GM18909 (cell line): ENCODE data around the gene CUX1.
"Not testable (repeated sequence)": the region's sequence is repeated elsewhere in the genome, so short reads cannot be mapped to it uniquely, and the experiment has no call there.

Experiments
- ATAC-seq: cut with Tn5 transposase; IDR thresholded peaks from one replicate; pipeline ENCODE4 v1.9.1; 2021; ENCODE audit warnings: mild to moderate bottlenecking; ENCODE audit not compliant: unreplicated experiment, poor library complexity

CUX1 gene

DNA sequence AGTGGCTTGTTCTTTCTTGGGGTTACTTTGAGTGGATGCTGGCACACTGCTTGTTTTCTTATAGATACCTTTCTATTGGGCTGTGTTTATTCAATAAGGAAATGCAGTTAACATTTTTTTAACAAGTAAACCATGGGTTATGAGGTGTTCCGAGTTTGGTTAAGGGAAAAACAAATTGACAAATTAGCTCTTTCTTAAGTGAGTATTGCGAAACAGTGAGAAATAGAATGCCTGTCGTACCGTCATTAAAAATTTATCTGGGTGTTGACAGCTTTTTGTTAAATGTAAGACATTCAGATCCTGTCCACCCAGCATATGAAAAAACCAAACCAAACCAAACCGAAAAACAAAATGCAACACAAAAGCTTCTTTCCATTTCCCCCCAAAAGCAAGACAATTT is 6.2 kb downstream of the CUX1 start:
- ATAC-seq, result no peak

DNA sequence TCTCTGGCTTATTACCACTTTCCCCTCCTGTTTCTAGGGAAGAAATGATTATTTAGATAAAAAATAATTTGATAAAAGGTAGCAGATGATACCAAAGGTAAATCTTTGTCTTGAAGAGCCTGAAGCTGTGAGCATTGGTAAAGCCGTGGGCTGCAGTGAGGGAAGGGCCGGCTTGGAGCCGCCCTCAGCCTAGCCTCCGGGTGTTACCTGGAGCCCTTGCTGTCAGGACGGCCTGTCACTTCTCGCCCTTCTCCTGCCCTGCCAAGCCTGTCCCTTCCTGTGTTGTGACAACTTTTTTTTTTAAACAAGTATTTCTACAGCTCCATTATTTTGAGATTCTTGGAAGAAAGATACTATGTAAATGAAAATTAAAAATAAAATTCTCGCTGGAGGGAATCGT is 7.0 kb downstream of the CUX1 start:
- no peak for ATAC-seq

DNA sequence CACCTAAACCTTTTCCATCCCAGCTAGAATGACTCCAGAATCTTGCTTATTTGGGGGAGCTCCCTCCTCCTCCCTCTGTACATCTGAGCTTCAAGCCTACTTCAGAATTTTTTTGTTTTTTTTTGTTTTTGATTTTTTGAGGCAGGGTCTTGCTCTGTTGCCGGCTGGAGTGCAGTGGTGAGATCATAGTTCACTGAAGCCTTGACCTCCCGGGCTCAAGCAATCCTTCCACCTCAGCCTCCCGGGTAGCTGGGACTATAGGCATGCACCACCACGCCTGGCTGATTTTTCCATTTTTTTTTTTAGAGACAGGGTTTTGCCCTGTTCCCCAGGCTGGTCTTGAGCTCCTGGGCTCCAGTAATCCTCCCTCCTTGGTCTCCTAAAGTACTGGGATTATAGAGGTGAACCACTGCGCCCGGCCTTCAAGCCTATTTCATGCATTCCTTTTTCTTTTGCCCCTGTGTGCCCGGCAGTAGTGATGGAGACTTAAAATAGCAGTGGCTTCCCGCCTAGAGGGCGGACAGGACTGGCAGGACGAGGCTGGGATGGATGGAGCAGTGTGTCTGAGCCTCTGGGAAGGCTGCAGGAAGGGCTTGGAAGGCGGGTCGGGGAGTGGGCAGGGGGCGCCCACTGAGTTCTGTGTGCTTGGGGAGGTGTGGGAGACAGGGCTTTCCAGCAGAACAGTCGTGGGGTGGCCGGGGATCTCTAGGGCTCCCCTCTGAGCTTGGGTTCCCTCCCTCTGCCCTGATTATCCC is 8.8 kb downstream of the CUX1 start:
- ATAC-seq, result no peak

DNA sequence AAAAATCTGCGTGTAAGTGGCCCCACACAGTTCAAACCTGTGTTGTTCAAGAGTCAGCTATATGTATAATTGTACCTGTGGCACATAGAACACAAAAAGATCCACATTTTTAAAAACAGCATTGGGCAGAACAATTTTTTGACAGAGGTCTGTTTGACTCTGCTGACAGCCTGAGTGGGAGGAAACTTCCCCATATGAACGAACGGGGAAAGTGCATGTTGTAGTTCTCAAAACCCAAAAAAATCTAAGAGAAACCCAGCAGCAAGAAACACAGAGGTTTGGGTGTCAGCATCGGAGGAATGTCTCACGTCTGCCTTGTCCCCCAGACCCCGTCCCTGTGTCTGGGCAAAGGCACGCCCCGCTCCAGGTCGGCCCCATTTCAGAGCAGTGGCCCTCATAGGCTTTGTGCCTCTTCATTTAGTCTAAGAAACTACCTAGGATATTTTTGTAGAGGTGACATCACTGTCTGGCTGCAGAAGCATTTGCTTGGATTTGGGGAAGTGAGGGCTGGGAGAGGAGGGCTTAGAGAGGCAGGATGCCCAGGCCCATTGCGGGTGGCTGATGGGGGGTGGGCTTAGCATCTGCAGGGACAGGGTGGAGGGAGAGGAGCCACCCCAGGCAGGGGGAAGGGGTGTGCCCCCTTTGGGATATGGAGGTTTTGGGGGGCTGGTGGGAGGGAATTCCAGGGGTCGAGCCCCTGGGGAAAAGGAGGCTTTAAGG is 11.0 kb downstream of the CUX1 start:
- ATAC-seq, result no peak

DNA sequence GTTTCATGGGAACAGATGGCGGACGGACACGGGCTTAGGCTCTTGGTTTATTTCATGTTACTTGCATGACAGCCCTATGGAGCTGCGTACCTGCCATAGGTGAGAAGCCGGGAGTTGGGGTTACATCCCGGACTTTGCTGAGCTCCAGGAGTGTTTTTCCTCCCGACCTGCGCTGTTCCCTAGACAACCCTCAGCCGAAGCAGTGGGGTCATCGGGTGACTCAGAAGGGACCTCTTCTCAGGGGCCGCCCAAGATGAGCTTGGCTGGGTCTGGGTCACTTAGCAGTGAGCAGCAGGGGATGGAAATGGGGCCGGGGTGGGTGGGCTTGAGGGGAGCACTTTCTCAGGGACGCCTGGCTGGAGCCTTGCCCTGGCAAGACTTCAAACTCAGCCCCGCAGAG is 11.9 kb downstream of the CUX1 start:
- ATAC-seq, result no peak

DNA sequence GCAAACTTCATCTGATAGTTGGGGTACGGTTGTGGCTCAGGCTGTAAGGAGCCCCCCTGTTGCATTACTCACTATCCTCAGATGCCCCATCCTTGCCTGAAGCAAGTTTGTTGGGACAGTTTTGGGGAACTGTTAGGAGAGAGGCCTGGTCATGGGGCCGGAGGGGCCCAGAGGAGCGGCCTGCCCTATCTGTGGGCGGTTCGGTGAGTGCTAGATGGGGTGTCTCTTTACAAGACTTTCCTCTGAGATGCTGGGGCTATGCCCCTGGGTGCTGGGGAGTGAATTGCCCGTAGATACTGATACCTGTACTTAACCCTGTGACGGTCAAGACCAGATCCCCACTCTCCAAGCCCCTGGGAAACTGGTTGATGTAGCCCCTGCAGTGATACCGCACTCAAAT is 12.4 kb downstream of the CUX1 start:
- ATAC-seq, result no peak

DNA sequence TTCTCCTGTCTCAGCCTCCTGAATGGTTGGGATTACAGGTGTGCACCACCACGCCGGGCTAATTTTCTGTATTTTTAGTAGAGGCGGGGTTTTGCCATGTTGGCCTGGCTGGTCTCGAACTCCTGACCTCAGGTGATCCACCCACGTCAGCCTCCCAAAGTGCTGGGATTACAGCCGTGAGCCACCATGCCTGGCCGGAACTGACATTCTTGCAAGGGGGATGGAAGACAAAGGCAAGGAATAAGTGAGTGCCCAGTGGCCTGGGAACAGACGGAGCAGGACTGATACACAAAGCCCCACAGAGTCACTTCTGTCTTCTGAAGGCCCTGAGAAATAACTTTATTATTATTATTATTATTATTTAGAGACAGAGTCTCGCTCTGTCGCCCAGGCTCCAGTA is 14.0 kb downstream of the CUX1 start:
- ATAC-seq, result not testable (repeated sequence)

DNA sequence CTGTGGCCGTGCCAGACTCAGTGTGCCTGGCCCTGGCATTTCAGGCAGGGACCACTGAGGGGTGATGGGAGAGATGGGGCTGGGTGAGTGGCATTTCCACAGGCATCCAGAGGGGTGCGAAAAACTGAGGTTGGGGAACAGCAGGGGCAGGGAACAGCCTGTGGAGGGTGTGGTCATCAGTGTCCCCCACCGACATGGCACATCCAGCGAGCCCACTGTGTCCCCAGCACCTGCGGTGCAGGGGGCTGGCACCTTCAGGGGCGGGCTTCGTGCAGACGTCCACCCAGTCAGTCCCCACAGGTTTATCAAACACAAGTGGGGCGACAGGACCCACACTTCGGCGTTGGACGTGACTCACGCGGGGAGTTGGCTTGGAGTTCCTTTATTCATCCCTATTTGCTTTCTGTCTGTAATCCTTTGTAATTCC is 14.8 kb downstream of the CUX1 start:
- ATAC-seq, result no peak

DNA sequence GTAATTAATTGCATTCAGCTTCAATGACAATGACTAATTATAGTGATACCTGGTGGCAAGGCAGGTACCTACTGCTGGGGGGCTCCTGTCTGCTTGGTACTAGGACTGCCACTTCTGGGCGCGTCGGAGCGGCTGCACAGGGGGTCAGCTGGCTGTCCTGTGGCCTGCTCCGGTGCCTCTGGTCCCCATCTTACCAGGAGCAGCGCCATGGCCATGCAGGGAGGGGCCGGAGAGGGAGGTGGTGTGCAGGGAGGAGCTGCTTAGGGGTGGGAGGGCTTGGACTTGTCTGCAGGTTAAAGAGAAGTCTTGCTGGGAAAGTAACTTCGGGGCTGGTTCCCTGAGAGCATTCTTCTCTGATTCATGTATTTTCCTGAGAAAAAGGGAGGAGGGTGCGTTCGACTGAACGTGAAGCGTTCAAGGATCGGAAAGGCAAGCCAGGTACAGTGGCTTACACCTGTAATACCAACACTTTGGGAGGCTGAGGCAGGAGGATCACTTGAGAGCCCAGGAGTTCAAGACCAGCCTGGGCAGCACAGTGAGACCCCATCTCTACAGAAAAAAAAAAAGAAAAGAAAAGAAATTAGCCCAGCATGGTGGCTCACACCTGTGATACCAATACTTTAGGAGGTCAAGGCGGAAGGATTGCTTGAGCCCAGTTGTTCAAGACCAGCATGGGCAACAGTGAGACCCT is 15.4 kb downstream of the CUX1 start:
- ATAC-seq, result no peak

DNA sequence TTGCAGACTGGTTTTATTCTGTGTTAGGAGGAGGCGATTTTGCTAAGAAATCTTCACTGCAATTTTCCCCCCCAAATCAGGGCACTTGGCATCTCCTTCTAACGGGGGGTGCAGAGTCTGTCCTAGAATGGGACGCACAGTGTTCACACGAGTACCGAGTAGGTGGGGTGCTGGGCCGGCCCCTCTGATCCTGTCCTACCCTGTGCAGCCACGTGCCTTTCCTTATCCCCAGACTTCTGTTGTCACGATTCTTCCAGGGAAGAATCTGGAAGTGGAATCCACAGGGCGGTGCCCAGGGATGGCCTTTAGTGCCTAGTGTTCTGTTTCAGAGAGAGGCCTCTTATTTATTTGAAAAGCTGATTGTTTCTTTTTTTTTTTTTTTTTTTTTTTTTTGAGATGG is 16.4 kb downstream of the CUX1 start:
- ATAC-seq, result no peak

DNA sequence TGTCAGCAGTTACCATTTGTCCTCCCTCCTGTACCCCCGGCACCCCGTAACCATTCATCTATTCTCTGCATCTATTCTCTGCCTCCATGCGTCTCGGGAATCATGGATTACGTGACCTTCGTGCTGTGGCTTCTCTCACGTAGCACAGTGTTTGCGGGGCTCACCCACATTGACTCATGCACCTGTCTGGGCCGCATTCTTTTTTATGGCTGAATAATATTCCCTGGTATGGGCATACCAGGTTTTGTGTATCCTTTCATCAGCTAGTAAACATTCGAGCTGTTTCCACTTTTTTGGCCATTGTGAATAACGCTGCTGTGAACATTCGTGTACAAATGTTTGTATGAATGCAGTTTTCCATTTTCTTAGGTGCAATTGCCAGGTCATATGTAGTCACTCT is 17.7 kb downstream of the CUX1 start:
- ATAC-seq, result no peak

DNA sequence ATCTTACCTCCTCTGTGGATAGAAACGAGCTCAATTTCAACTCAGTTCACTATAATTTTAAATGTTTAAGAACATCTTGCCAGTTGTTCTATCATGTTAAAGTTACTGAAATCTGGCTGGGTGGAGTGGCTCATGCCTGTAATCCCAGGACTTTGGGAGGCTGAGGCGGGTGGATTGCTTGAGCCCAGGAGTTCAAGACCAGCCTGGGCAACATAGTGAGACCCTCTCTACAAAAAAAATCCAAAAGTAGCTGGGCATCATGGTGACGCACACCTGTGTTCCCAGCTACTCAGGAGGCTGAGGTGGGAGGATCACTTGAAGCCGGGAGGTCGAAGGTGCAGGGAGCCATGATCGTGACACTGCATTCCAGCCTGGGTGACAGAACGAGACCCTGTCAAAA is 20.0 kb downstream of the CUX1 start:
- not testable (repeated sequence) for ATAC-seq

DNA sequence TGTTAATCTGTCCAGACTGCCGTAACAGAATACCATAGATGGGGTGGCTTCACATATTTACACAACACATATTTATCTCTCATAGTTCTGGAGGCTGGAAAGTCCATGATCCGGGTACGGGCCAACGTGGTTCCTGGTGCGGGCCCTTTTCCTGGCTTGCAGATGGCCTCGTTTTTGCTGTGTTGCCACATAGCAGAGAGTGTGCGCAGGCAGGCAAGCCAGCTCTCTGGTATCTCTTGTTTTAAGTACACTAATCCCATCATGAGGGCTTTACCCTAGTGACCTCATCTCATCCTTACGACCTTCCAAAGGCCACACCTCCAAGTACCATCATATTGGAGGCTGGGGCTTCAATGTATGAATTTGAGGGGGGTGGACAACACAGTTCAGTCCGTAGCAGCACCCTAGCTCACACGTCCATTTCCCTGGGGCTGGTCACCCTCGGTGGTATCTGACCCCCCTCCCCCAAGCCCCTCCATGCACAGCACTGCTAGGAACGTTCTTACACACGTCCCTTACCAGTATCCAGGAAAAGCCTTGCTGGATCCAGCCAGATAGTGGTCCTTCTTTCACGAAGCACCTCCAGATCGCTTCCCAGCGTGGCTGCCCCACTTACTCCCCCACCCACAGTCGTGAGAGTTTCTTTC is 21.5 kb downstream of the CUX1 start:
- no peak for ATAC-seq

DNA sequence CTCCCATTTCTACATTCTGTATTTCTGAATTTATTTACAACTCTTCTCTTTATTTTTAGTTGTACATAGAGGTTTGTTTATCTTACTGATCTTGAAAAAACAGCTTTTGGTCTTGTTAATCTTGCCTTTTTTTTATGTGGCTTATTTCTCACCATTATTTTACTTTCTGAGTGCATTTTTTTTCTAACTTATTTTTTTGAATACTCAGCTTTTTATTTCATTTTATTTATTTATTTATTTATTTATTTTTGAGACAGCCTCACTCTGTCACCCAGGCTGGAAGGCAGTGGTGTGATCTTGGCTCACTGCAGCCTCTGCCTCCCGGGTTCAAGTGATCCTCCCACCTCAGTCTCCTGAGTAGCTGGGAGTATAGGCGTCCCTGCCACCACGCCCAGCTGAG is 23.9 kb downstream of the CUX1 start:
- ATAC-seq, result no peak

DNA sequence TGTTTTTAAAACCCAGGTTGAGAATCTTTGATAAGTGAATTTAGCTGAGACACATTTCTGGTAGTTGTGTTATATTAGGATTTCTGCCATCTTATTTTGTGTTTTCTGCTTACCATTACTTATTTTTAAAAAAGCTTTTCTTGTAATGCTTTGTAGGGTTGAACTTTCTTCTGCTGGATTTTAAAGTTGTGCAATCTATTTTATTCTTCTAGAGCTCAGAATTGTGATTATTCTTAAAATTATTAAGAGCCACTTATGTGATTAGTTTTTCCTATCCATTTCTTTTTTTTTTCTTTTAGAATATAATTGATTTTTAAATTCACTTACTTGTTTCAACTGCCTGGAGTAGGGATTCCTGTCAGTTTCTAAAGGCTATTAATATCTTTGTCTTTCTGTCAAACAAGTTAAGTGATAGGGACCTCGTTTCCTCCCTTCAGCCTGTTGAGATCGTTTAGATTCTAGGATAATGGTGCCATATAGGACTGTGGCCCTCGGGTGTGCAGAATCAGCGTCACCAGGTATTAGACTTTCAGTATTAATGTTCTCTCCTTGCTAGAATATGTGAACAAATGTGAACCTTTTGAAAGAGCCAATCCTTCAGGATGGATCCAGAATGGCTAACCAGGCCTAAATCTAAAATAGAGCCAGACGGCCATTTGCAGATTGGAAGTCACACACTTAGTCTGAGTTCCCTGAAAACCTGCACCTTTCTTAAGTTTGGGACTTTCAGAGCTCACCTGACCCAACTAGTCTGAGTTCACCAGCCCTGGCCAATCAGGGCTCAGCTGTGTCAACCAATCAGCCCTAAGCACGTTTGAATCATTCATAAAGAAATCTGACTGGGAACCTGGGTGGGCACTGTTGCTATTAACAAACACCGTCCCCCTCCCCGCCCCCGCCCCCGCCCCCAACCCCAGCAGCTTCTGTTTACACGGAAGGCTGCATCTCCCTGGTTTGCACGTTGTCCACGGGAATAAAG is 26.2 kb downstream of the CUX1 start:
- no peak for ATAC-seq

DNA sequence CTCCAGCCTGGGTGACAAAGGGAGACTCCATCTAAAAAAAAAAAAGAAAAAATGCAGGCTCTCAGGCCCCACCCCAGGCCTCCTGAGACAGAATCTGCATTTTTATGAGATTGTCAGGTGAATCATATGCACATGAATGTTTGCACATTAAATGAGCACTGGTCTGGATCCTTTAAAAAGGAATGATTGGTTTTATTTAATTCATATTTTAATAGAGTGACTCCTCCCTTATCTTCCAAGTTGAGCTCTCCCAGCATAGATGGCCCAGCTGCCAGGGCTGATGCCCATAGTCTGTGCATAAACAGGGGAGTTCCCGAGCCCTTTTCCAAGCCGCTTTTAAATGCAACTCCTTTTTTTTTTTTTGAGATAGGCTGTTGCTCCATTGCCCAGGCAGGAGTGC is 28.5 kb downstream of the CUX1 start:
- no peak for ATAC-seq

DNA sequence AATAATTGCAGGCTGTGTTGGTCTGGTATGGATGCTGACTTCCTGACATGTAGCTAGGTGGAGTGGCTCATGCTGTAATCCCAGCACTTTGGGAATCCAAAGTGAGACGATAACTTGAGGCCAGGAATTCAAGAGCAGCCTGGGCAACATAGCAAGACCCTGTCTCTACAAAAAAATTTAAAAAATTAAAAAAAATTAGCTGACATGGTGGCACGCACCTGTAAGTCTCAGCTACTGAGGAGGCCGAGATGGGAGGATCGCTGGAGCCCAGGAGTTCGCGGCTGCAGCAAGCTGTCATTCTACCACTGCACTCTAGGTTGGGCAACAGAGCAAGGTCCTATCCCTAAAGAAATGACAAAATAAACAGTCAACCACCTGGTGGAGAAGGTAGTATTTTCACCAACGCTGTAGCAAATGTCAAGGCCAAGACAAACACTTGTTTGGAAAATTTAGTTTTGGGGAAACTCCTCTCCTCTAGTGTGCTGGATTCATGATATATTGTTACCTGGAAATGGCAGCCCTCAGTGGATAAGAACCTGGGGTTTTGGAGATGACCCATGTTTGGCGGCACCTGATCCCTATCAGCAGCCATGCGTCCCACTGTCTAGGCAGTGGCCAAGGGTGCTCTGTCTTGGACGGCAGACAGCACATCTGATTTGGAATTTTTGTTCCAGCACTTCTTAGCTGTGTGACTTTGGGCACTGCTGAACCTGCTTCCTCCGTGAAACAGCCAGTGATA is 29.5 kb downstream of the CUX1 start:
- no peak for ATAC-seq

DNA sequence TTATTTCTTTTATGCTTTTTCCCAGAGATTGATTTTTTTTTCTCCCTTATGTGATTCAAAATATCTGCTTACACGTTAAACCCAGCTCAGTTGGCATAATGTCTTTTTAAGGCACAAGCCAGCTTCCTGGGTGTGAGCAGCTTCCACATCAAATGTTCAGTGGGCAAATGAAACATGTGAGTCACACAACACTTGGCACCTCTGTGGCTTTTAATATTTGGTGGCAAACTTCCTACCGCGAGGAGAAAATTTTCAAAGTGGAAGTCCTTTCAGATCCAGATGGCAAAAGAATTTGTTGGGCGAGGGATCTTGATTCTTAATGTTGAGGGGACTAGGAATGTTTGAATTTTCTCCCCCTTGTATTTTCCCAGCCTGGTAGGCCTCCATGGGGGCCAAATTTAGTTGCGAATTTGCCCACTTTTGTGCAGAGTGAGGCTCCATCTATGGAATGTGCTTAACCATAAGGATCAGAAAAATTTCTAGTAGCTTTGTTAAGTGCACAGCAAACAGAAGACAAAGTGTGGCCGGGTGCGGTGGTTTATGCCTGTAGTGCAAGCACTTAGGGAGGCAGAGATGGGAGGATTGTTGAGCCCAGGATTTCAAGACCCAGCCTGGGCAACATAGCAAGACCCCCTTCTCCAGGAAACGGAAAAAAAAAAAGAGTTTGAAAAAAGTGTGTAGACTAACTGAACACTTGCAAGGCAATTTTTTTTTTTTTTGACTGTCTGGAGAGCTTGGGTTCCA is 31.0 kb downstream of the CUX1 start:
- no peak for ATAC-seq
